Activated B cell treated with CpG ODN at 0.5 μM for 24 hours (primary cell): ENCODE data around the gene TPH1. TPM values are rescaled to one million over a fixed set of nuclear protein-coding genes. Genes with fewer than 3 reads are reported as not detected.

Source experiments
- ATAC-seq: fragments of 200-7000 bp; cut with Tn5 transposase; one replicate; pipeline ENCODE4 v1.10.0; 2021; ENCODE audit warnings: low read depth, mild to moderate bottlenecking, moderate library complexity
- CTCF ChIA-PET: fragments of 350-600 bp; sonication (Branson Sonifier 250); formaldehyde crosslinking; loops from one replicate; lab custom pipeline; 2021; ENCODE audit warnings: antibody characterized with exemption; lab: Charles Lee
- POLR2A ChIA-PET: fragments of 350-600 bp; sonication (Branson Sonifier 250); formaldehyde crosslinking; loops from one replicate; lab custom pipeline; 2021; ENCODE audit warnings: antibody characterized with exemption; lab: Charles Lee
- DNase-seq: peaks from one replicate; pipeline ENCODE4 v3.0.0; 2022
- H3K27ac Mint-ChIP-seq: one replicate; pipeline ENCODE4 v1.8.0; 2020; ENCODE audit warnings: mixed read lengths
- H3K27me3 Mint-ChIP-seq: one replicate; pipeline ENCODE4 v1.8.0; 2021; ENCODE audit warnings: mixed read lengths
- H3K36me3 Mint-ChIP-seq: one replicate; pipeline ENCODE4 v1.8.0; 2021; ENCODE audit warnings: low read depth, mixed read lengths
- H3K4me1 Mint-ChIP-seq: one replicate; pipeline ENCODE4 v1.8.0; 2021; ENCODE audit warnings: mixed read lengths
- H3K4me3 Mint-ChIP-seq: one replicate; pipeline ENCODE4 v1.8.0; 2020; ENCODE audit warnings: mild to moderate bottlenecking, mixed read lengths
- H3K9me3 Mint-ChIP-seq: one replicate; pipeline ENCODE4 v1.8.0; 2020; ENCODE audit warnings: mixed read lengths
- intact Hi-C: fragments of 100-400 bp; cut with micrococcal nuclease; formaldehyde crosslinking; loops from one replicate; pipeline ENCODE4 v1.15.1; 2024
- total RNA-seq: library from RNA; stranded (reverse); gene quantifications from 2 replicates; pipeline ENCODE4 v1.2.3, GENCODE V29; 2022
- TF ChIP-seq, protein P1 (sequence below): fragments of 200-600 bp; IDR thresholded peaks from one replicate; pipeline ENCODE4 v1.8.0; 2022; ENCODE audit warnings: antibody characterized with exemption, mild to moderate bottlenecking

The TPH1 gene
- total RNA-seq, 1 donor from 2014 or later = 1.4 TPM

GRCh38 chr11:18011633-18012032 is 34.4 kb downstream of the TPH1 start:
- TF ChIP-seq, protein P1, sequence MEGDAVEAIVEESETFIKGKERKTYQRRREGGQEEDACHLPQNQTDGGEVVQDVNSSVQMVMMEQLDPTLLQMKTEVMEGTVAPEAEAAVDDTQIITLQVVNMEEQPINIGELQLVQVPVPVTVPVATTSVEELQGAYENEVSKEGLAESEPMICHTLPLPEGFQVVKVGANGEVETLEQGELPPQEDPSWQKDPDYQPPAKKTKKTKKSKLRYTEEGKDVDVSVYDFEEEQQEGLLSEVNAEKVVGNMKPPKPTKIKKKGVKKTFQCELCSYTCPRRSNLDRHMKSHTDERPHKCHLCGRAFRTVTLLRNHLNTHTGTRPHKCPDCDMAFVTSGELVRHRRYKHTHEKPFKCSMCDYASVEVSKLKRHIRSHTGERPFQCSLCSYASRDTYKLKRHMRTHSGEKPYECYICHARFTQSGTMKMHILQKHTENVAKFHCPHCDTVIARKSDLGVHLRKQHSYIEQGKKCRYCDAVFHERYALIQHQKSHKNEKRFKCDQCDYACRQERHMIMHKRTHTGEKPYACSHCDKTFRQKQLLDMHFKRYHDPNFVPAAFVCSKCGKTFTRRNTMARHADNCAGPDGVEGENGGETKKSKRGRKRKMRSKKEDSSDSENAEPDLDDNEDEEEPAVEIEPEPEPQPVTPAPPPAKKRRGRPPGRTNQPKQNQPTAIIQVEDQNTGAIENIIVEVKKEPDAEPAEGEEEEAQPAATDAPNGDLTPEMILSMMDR = no peak
- Mint-ChIP-seq H3K27me3 (no peaks in the 10 kb centered on the region), H3K9me3 (no peaks in the 10 kb centered on the region), H3K4me1 (peaks cover 16% of the 10 kb centered on the region), H3K4me3 (peak overlapping the region; percentile 100), H3K27ac (peak overlapping the region; percentile 99), H3K36me3 (peaks cover 11% of the 10 kb centered on the region)
- ChIA-PET CTCF (no interaction called here), POLR2A (interaction anchor here (0.6 kb wide), 1 partner anchor 269 kb away, joined by 5 read pairs; no protein-coding TSS in a partner anchor)
- intact Hi-C loops = loop anchor here (2.0 to 10.0 kb wide), 7 partner anchors 21 to 1273 kb away; partner anchors contain the start of genes C11orf58, GTF2H1, HPS5 and IGSF22
- DNase-seq (no peak), ATAC-seq (no peak)

DNA sequence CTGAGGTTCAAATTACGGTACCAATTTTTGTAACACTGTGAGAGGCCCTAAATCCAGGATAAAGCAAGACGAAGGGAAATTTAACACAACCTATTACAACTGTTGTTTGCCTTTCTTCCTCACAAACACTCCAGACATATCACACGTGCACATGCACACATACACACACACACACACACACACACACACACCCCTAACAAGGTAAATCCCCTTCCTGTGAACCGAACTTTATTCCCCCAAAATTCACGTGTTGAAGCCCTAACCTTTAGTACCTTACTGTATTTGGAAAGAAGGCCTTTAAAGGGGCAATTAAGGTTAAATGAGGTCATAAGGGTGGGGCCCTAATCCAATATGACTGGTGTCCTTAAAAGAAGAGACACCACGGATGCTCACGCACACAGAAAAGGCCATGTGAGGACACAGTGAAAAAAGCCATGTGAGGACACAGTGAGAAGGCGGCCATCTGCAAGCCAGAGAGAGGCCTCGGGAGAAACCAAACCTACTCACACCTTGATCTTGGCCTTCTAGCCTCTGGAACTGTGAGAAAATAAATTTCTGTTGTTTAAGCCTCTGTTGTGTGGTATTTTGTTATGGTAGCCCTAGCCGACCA is 35.0 kb downstream of the TPH1 start:
- no peaks in the 10 kb centered on the region for H3K27me3 Mint-ChIP-seq
- H3K4me3 Mint-ChIP-seq = no peak overlapping the region
- intact Hi-C loops = loop anchor here (10.0 kb wide), 2 partner anchors 224 to 714 kb away; partner anchors contain the start of genes IGSF22 and SAA4
- no peak for ATAC-seq
- H3K36me3 Mint-ChIP-seq = peaks cover 15% of the 10 kb centered on the region
- TF ChIP-seq, protein P1 = no peak
- no peak for DNase-seq
- POLR2A ChIA-PET = interaction anchor here (0.6 kb wide), 1 partner anchor 270 kb away, joined by 5 read pairs; no protein-coding TSS in a partner anchor
- CTCF ChIA-PET = no interaction called here
- peak overlapping the region; percentile 63 for H3K27ac Mint-ChIP-seq
- H3K4me1 Mint-ChIP-seq = peaks cover 16% of the 10 kb centered on the region
- no peaks in the 10 kb centered on the region for H3K9me3 Mint-ChIP-seq

DNA sequence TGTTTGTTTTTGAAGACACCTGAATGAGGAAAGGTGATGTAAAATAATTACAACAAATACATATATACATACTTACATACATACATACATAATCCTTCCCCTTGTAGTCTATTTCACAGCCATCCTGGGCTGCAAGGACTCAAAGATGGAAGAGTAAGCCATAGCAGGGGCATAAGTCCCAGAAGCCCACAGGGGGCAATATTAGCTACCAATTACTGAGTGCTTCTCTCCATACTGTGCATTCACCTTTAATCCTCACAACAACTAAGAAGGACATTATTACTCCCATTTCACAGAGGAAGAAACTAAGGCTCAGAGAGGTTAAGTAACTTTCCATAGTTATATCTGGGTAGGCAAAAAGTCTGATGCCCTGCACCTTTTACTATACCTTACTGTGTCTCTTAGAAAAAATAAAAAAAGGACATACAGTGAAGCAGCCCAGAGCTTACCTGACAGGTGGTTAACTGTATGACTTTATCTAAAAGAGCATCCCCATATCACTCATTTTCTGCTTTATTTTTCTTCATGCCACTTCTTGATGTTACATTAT is 35.9 kb downstream of the TPH1 start:
- intact Hi-C loops = loop anchor here (10.0 kb wide), 2 partner anchors 225 to 715 kb away; partner anchors contain the start of genes IGSF22 and SAA4
- POLR2A ChIA-PET = interaction anchor here (0.6 kb wide), 1 partner anchor 527 kb away, joined by 4 read pairs; no protein-coding TSS in a partner anchor
- CTCF ChIA-PET = interaction anchor here (1.2 kb wide), 1 partner anchor 96 kb away, joined by 6 read pairs; the partner anchor contains the start of gene SAAL1
- Mint-ChIP-seq H3K4me3 (no peak overlapping the region), H3K4me1 (peaks cover 16% of the 10 kb centered on the region), H3K27me3 (no peaks in the 10 kb centered on the region), H3K36me3 (peaks cover 24% of the 10 kb centered on the region), H3K9me3 (no peaks in the 10 kb centered on the region), H3K27ac (peak overlapping the region; percentile 64)
- TF ChIP-seq, protein P1 = no peak
- DNase-seq (no peak), ATAC-seq (no peak)

GRCh38 chr11:18005376-18006129 is 40.5 kb downstream of the TPH1 start:
- no peaks in the 10 kb centered on the region for H3K27me3 Mint-ChIP-seq
- H3K4me3 Mint-ChIP-seq = no peak overlapping the region
- peaks cover 58% of the 10 kb centered on the region for H3K36me3 Mint-ChIP-seq
- H3K9me3 Mint-ChIP-seq = no peaks in the 10 kb centered on the region
- DNase-seq (no peak), ATAC-seq (no peak)
- intact Hi-C loops = no loop called here
- ChIA-PET POLR2A (no interaction called here), CTCF (interaction anchor here (0.7 kb wide), 1 partner anchor 101 kb away, joined by 3 read pairs; no protein-coding TSS in a partner anchor)
- TF ChIP-seq, protein P1 = no peak
- H3K27ac Mint-ChIP-seq = no peak overlapping the region
- no peaks in the 10 kb centered on the region for H3K4me1 Mint-ChIP-seq

DNA sequence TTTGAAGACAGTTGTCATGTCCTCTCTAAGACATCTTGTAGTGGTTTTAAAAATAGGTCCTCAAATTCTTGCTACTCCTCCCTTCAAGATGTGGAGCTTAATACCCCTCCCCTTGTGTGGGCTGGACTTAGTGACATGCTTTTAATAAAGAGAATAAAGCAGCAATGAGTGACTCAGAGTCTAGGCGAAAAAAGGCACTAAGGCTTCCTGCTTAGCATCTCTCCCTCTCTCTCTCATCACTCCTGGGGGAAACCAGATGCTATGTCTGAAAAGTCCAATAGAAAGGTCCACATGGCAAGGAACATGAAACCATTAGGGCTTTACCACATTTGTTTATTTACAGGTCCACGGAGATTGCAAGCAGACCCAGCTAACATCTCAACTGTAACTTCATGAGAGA is 44.9 kb downstream of the TPH1 start:
- intact Hi-C loops = no loop called here
- Mint-ChIP-seq H3K36me3 (peaks cover 79% of the 10 kb centered on the region), H3K27me3 (no peaks in the 10 kb centered on the region), H3K9me3 (no peaks in the 10 kb centered on the region), H3K27ac (no peak overlapping the region), H3K4me1 (no peaks in the 10 kb centered on the region), H3K4me3 (no peak overlapping the region)
- POLR2A ChIA-PET = no interaction called here
- CTCF ChIA-PET = no interaction called here
- TF ChIP-seq, protein P1 = no peak
- DNase-seq = no peak
- ATAC-seq = no peak
